ENCODE results near the gene ZDHHC16.

DNA sequence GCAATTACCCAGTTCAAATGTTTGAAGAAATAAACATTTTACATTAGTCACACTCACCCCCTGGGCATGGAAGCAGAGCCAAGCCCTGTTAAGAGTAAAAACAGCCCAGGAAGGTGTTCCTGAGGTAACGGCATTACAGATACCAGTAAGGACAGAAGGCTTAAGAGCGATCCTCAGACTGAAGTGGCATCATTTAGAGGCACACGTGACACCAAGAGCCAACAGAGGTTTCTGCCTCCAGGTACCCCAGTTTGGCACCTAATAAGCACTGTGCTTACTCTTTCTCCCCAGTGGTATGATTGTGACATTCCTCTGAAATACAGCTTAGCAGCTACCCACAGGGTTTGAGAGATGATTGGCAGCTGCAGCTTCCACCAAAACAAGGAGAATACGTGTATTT is 35.1 kb downstream of the ZDHHC16 start:
- TF ChIP-seq, protein P1, sequence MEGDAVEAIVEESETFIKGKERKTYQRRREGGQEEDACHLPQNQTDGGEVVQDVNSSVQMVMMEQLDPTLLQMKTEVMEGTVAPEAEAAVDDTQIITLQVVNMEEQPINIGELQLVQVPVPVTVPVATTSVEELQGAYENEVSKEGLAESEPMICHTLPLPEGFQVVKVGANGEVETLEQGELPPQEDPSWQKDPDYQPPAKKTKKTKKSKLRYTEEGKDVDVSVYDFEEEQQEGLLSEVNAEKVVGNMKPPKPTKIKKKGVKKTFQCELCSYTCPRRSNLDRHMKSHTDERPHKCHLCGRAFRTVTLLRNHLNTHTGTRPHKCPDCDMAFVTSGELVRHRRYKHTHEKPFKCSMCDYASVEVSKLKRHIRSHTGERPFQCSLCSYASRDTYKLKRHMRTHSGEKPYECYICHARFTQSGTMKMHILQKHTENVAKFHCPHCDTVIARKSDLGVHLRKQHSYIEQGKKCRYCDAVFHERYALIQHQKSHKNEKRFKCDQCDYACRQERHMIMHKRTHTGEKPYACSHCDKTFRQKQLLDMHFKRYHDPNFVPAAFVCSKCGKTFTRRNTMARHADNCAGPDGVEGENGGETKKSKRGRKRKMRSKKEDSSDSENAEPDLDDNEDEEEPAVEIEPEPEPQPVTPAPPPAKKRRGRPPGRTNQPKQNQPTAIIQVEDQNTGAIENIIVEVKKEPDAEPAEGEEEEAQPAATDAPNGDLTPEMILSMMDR (conservative IDR thresholded peaks at IDR 0.05; ENCODE audit: low read length) = no peak
- no peak for TF ChIP-seq EZH2phosphoT487 (IDR thresholded peaks at IDR 0.05; ENCODE audit: borderline replicate concordance, low read depth, low read length)

All from OCI-LY7 (cell line).